NCI-H1694 treated with DMSO at 0.1 percent for 48 hours (cell line): ENCODE data around the gene SLC24A3.
A peak's percentile ranks its signal among the peaks of the same experiment; 100 is the strongest.

Experiments used
- DNase-seq: peaks from one replicate; lab custom pipeline; 2025; lab: John Stamatoyannopoulos, UW

The SLC24A3 gene

DNA sequence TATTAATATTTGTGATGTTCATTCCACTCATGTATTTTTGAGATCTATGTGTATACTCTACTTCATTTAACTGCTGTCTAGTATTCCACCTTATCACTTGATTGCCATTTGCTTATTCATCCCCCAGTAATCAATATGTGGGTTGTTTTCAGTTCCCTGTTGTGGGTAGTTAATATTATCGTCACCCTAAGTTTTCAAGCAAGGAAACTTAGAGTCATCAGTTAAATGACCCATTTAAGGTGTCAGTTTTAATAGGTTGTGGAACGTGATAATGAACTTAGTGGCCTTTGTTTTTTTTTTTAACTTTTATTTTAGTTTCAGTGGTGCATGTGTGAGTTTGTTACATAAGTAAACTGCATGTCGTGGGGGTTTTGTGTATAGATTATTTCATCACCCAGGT is 90.3 kb downstream of the SLC24A3 start:
- DNase-seq = no peak

DNA sequence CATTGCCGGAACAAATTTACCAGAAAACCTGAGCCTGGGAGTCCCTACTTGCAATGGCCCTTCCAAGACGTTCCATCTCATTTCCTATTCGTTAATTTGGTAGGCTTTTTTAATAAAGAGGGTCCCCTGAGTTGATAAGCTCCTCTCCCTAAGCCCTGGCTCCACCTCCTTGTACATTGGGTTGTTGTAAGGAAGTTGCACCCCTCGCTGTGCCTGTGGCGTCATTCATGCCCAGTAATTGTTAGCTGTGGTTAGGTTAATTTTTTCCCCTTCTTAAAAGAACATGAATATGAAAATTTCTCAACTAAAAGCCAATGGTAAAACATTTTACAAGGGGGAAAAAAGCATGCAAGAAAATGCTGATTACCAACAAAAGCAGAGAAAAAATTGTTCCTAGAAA is 91.9 kb downstream of the SLC24A3 start:
- no peak for DNase-seq

DNA sequence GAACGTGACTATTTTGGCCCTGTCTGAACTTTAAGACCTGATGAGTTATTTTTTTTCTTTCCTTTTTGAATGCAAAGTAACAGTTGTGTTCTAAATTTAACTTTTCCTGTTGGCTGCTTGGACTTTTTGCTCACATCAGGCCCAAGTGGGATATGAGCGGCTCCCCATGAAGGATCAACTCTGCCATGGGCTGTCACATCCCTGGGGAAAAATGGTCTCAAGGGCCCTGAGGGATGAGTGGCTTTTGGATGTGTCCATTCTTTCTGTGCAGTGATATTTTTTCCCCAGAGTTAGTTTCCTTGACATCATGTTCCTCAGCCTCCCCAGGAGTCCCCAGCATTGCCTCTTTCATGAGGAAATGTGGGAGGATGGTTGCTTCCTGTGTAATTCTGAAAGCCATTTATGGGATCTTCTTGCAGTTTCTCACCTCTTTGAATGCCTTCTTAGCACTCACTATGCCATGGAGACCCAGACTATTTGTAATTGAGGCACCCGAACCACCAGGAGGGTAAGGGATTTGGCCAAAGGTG is 92.5 kb downstream of the SLC24A3 start:
- no peak for DNase-seq

DNA sequence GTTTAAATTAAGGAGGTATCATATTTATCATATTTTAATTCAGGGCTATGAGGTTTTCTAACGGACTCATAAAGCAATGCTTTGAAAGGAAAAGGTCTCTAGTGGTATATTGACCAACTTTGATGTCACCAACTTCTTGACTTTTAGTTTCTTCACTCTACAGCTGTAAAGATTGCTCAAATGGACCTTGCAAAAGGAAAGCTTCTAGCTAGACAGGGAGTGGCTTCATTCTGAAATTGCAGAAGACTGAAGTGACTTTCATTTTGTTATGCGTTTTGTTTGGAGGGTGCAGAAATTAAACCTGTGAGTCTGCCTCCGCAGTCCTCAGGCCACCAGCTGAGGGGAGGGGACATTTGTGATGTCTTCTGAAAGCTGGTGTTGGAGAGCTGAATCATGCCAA is 95.7 kb downstream of the SLC24A3 start:
- no peak for DNase-seq

DNA sequence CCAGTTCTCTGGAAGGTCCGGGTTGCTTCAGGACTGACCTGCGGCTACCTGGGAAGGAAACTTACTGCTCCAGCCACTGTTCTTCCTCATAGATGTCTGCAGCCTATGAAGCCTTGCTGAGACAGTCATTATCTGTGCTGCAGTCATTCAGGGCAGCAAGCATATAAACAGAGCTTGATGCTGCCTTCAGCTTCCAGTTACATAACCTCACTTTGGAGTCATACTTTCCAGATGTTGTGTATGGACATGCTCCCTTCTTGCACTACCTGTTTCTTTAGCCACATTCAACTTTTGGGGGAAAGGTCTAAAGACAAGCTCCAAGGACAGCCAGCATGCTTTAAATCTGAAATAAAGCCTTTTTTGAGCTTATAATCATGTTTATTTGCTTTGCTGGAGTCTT is 98.1 kb downstream of the SLC24A3 start:
- DNase-seq = no peak

DNA sequence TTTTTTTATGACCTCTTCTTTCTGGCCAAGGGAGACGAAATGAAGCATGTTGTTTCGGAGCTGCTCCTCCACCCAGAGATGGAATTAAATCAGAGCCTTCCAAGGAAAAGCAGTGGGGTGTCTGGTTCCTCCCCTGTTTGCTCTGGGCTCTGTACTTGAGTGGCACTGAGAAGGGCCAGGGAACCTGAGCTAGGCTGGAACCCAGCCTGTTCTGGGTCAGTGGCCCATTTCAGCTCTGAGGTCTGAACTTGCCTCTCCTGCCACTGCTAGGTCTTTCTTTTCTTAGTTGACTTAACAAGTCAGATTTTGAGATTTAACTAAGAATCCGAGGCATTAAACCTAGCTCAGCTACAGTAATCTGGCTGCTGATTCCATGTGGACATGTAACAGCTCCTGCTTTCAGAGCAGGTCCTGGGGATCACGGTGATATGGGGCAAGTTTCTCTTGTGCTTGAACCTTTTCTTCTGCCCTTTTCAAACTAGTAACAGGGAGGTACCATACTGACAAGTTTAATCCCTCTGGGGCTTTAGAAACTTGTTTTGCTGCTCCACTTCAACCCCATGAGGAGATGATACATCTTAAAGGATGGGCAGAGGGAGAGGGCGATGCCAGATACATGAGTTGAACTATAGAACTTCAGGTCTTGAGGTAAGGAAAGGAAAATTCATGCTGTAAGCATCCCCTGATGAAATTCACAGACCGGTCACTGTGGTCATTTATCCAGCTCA is 101.1 kb downstream of the SLC24A3 start:
- DNase-seq = no peak

DNA sequence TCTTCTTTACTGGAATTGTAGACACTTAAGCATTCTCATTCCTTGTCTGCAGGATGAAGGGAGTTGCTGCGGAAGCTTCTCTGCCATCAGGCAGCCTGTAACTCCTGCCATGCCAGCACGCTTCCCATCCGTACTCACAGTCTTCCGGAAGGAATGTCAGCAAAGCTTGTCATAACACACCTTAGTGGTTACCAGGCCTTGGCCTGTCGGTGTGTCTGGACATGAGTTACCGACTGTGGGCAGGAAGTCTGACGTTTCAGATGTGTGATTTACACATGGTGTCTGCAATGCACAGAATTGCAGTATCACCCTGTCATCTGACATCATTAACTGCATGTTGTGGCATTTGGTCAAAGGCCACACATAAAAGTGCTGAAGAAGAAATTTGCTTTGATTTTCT is 102.2 kb downstream of the SLC24A3 start:
- DNase-seq = no peak

DNA sequence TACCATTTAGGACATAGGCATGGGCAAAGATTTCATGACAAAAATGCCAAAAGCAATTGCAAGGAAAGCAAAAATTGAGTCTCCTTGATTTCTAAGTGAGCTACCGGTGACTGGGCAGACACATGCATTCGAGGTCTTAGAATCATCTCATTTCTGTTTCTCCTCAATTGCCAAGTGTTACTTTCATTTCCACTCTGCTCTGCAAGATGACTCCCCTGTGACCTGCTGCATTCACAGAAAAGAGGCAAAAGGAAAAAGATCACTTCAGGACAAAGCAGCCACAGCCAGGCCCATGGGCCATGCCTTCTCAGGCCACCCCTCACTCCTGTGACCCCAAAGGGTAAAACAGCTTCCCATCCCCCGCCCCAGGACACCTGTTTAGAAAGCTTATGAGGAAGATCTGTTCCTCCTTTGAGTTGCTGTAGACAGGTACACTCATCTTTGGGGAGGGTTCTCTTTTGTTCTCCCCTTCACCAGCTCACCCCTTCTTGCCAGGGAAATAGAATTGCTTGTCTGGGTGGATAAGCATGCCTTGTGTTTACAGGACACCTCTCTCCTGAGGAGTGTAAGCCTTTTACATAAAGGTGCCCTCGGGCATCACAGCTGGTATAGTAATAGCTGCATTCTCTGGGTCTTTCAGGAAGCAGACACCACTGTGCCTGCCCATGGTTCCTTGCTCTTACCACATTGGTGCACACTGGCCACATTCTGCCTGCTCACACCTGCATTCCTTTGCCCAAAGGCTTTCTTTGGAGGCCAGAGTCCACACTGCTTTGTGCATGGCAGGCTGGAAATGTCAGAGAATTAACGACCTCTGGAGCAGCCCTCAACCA is 105.0 kb downstream of the SLC24A3 start:
- no peak for DNase-seq

DNA sequence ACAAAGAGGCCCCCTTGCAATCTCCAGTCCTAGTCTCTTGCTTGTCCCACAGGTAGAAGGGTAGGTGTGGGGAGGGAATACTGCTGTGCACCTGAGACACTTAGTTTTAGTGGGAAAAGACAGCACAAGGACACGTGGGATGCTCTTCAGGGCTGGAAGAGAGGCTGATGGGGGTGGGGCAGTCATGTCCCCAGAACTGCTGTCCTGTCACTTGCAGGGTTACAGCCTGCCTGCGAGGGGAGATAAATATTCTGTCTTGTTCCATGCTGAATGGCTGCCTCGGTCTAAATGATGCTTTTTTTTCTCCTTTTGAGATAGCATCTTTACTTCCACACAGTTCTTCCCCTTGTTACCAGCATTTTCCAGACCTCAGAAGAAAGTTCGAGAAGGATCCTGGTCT is 106.2 kb downstream of the SLC24A3 start:
- no peak for DNase-seq

DNA sequence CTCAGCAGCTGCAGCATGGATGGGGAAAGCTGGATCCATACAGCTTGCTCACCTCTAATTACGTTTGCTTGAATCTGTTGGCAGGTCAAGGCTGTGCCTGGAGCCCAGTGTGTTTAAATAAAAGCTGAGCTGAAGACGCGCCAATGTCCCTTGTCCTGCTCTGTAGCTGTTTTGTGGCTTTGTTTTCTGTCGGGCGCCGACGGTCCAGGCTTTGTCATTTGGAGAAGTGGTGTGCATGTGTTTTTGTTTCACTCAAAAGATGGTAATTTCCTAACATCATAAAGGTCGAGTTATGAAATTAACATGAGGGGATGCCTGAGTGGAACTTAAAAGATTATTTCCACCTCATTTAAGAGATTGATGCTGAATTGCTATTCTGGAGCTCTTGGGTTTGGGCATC is 107.6 kb downstream of the SLC24A3 start:
- peak; percentile 41 for DNase-seq

DNA sequence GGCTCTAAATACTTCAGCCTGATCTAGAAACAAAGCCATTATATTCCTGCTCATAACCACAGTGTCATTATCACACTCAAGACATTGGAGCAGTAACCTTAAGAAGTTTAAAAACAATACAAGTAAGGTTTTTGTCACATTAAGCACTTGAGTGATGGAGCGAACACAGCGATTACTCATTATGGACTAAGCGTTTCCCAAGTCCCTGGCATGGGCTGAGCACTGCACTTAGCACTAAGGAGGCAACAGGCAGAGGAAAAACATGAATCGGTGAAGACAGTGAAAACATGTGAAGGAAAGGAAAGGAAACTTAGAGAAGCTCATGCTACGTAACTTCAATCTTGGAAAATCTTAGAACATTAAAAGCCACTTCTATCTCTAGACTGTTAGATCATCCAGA is 108.7 kb downstream of the SLC24A3 start:
- no peak for DNase-seq

DNA sequence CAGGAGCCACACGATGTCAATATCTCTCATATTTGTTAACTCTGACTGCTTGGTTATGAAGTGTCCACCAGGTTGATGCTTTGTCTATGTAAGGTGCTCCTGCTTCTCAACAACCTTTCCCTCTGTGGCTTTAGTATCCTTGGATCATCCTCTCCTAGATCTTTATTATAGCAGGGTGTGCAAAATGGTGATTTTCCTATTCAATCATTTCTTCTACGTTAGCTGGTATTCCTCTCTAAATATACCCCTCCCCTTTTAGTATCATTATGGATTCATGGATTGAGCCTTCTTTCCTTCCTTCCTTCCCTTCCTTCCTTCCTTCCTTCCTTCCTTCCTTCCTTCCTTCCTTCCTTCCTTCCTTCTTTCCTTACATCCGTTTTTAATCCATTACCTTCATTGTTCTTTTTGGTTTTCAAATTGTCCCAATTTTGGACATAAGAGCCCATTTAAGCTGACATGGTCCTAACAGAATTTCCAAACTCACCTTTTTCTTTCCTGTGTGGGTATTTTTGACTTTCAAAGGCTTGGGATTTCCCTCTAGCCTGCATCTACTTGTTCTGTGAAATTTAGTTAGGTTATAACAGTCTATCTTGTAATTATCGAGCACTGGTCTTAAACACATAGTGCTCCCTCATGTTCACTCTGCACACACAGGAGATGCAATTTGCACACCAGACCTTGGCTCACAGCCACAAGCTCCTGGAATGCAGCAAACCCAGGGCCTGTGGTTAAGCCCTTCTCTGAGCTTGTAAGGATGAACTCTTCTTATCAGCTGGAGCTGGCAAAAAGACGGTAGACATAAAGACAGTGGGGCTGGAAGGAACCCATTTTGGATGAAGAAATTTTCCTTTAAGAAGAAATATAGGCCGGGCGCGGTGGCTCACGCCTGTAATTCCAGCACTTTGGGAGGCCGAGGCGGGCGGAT is 109.9 kb downstream of the SLC24A3 start:
- no peak for DNase-seq

DNA sequence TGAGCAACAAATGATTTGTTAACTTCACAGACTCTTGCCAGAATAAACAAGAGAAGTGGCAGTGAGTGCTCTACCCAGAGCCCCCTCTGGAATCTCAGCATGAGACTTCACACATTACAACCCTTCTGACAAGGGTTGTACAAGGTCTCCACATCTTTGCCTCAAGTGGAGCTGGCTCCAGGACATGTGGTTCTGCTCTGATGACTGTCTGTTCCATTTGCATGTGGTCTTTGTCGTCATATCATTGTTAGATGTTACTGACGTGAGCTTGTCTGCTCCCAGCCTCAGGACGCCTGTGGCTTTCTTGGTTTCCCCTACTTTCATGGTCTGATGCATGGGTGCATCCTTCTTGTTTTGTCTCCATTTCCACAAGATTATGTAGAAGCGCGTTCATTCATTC is 115.0 kb downstream of the SLC24A3 start:
- no peak for DNase-seq

DNA sequence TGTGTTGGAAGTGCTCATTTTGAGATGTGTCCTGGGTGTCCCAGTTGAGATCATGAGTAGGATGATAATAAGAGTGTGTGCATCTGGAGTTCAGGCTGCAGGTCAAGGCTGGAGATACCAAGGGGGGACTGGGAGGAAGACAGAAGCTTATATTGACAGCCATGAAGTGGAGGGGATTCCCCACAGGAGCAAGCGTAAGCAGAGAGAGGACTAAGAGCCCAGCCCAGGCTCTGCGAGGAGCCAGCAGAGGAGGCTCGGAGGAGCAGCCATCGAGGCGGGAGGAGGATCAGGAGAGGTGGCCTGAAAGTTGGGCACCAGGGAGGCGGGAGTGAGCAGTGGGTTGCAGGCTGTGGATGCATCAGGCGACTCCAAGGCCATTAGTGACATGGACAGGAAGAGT is 116.2 kb downstream of the SLC24A3 start:
- DNase-seq = no peak

DNA sequence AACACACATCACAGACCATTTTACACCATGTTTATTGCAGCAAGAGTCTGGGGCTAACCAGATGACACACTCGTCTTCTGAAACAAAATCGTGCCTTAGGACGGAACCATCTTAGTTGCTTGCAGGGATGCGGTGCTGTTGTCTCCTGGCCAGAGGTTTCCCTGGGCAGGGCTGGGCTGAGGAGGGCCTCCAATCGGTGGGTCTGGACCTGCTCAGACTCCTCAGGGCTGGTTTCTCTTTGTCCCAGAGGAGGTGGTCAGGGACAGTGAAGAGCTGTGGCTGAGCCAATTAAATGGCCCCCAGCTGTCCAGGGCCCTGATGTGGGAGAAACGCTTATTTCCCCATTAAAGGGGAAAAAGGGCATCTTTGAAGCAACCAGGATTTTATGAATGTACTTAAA is 117.6 kb downstream of the SLC24A3 start:
- DNase-seq = no peak

DNA sequence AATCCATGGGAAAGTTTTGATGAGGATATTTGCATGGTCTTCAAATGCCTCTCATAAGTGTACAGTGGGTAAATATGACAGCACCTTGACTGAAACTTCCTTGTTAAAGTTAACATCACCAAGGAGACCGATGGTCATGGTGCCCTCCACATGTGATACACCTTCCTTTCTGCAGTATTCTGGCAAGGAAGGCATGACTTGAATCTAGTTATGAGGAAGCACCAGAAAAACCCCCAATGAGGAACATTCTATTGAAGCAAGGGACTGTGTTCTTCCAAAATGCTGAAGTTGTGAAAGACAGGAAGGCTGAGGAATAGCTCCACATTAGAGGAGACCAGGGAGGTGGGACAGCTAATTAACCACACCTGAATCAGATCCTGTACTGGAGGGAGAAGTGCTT is 118.3 kb downstream of the SLC24A3 start:
- no peak for DNase-seq

DNA sequence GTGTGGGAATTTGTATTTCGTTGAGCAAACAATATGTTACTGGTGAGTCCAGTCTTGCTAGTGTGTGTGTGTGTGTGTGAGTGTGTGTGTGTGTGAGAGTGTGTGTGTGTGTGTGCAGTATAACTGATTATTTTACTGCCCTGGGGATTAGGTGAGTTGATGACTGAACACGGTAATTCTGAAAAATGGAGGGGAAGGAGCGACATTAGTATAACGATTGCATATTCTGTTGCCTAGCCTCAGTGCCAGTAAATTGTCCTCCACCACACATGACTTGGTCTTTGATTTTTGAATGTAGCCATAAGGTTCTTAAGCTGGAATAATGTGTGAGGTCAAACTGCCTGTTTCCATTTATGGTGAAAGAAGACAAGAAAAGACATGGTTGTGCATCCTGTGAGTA is 121.1 kb downstream of the SLC24A3 start:
- DNase-seq = no peak

DNA sequence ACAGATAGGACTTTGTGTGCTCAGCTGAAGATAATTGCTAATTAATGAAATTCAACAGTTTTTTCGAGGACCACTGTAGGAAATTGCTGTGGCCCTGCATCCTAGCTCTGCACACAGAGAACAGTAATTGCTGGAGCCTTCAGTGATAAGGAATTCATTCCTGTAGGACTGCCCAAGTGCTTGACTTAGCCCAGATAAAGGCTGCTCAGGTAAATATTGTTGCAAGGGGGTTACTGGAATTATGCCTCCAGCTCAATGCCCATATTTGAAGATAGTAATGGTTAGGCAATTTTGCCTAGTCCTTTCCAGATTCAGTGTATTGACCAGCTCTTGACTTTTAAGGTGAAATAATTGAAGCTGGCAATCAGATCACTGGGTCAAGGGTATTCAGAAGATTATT is 122.9 kb downstream of the SLC24A3 start:
- DNase-seq = no peak

DNA sequence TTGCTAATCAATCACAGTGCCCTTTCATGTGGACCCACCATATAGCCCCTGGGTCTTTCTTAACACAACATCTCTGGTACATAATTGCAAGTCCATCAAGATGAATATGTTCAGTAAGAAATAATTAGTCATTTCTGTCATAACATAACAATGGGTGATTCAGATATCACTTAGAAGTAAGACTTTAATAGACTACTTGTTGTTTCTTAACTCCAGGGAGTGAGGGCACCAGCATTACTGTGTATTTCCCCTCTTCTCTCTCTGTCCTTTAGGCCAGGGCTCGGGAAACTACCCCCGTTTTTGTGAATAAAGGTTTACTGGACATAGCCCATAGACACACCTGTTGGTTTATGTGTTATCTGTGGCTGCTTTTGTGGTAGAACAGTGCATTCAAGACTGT is 123.5 kb downstream of the SLC24A3 start:
- DNase-seq = no peak

DNA sequence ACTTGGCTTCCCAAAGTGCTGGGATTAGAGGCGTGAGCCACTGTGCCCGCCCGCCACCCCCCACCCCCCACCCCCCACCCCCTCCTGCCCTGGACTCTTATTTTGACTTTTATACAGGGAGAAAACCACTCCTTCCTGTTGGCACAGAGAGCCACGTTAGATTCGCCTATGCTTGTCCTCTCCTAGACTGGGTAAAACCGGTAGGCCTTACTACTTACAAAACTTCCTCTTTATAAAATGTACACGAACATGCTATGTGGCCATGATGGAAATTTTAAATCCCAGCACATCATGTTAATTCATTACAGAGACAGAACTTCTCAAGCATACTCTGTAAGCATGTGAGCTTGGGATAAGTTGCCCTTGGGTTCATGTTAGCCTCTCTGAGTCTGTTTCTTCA is 124.2 kb downstream of the SLC24A3 start:
- DNase-seq = no peak

DNA sequence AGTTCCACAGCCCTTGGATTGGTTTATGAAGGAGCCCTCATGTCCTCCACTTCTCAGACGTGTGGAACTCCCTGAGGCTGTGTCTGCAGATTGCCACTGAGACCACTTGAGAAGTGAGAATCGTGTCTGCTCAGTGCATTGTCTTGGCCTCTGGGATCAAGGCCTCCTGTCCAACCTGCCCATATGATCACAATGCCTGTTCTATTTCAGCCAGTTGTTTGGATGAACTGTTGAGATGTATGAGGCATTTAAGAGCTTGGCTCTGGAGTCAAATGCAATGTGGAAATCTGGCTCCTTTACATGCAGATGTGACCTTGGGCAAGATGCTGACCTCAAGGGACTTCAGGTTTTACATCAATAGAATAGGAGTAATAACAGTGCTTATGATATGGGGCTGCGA is 125.9 kb downstream of the SLC24A3 start:
- DNase-seq = no peak

DNA sequence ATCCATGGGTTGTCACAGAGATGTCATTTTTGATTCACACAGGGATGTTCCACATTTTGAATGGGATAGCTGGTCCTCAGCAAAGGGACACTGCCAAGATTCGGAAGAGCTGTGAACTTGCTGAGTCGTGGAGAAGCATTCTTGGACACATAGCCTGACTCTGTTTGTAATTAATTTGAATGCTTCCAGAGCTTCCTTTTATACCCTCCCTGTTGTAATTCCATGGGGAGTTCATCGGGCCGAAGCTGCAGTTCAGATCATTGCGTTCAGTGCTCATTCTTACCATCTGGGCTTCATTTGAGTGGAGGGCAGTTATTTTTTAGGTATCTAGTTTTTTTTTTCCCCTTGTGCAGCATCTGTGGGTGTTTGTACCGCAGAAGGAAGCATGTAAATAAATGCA is 126.5 kb downstream of the SLC24A3 start:
- DNase-seq = peak; percentile 10
